Neutrophil (primary cell): Measurements from ENCODE around the gene ACTL9.
"Not testable (repeated sequence)": the region's sequence is repeated elsewhere in the genome, so short reads cannot be mapped to it uniquely, and the experiment has no call there.

Experiments
- H3K27ac ChIP-seq: fragments of 200-600 bp; sonication (generic); 2 replicates; pipeline ENCODE4 v1.5.1; 2016; ENCODE audit warnings: mild to moderate bottlenecking, moderate library complexity
- H3K27me3 ChIP-seq: fragments of 200-600 bp; sonication (generic); 2 replicates; pipeline ENCODE4 v1.6.0; 2016; ENCODE audit warnings: mild to moderate bottlenecking
- H3K36me3 ChIP-seq: fragments of 200-600 bp; sonication (generic); 2 replicates; pipeline ENCODE4 v1.5.1; 2017
- H3K4me1 ChIP-seq, 2 experiments: fragments of 200-600 bp in 1 of 2; sonication (generic) in 1 of 2; 1 replicate in 1 of 2; 2 replicates in 1 of 2; pipeline versions ENCODE4 v1.5.1 to v1.6.1; 2013 to 2016; ENCODE audit warnings: low read depth in 1 of 2, low read length in 1 of 2, mild to moderate bottlenecking in 1 of 2, moderate library complexity in 1 of 2; ENCODE audit not compliant: control insufficient read depth in 1 of 2, insufficient read depth in 1 of 2
- H3K4me3 ChIP-seq, 2 experiments: fragments of 200-600 bp in 1 of 2; sonication (generic) in 1 of 2; 1 replicate in 1 of 2; 2 replicates in 1 of 2; pipeline ENCODE4 v1.5.1; 2013 to 2016; ENCODE audit warnings: low read depth in 1 of 2, low read length in 1 of 2, mild to moderate bottlenecking in 1 of 2, moderate library complexity in 1 of 2
- H3K9me3 ChIP-seq: fragments of 200-600 bp; sonication (generic); 2 replicates; pipeline ENCODE4 v1.5.1; 2016
- CTCF ChIP-seq: fragments of 200-600 bp; sonication (generic); IDR thresholded peaks from 2 replicates; pipeline ENCODE4 v1.5.1; 2016; ENCODE audit warnings: antibody characterized with exemption

ACTL9 gene

GRCh38 chr19:8722032-8722431, 23.4 kb upstream of the ACTL9 start:
- H3K27ac ChIP-seq, result no peak overlapping the region
- no peaks in the 10 kb centered on the region for H3K4me1 ChIP-seq
- no peak overlapping the region for H3K4me3 ChIP-seq
- no peaks in the 10 kb centered on the region for H3K36me3 ChIP-seq
- no peak for TF ChIP-seq CTCF
- no peaks in the 10 kb centered on the region for H3K9me3 ChIP-seq
- H3K27me3 ChIP-seq, result peaks cover 11% of the 10 kb centered on the region

GRCh38 chr19:8721334-8721733, 22.7 kb upstream of the ACTL9 start, which contains the start of gene OR2Z1:
TSS of gene OR2Z1 (plus strand) at chr19:8721634. CDS start at chr19:8731029, 9,395 bp downstream.
- TF ChIP-seq CTCF, result no peak
- peaks cover 11% of the 10 kb centered on the region for H3K27me3 ChIP-seq
- no peaks in the 10 kb centered on the region for H3K36me3 ChIP-seq
- no peak within 1 kb of the TSS for H3K27ac ChIP-seq
- H3K4me1 ChIP-seq, result no peaks in the 10 kb centered on the region
- no peak within 1 kb of the TSS for H3K4me3 ChIP-seq
- H3K9me3 ChIP-seq, result no peaks in the 10 kb centered on the region

GRCh38 chr19:8710337-8710736, 11.7 kb upstream of the ACTL9 start:
- H3K27ac ChIP-seq, H3K4me1 ChIP-seq, H3K27me3 ChIP-seq, H3K9me3 ChIP-seq, H3K4me3 ChIP-seq, H3K36me3 ChIP-seq: not testable (repeated sequence)

- H3K4me3 ChIP-seq, result no peak overlapping the region
These were observed 7.1 kb upstream of the ACTL9 start for GRCh38 chr19:8705742-8706141.

GRCh38 chr19:8705304-8705703, 6.7 kb upstream of the ACTL9 start:
- not testable (repeated sequence) for H3K27ac ChIP-seq, H3K9me3 ChIP-seq, H3K4me3 ChIP-seq, H3K4me1 ChIP-seq, H3K36me3 ChIP-seq
- peaks cover 59% of the 10 kb centered on the region for H3K27me3 ChIP-seq

More at GRCh38 chr19:8705742-8706141, 7.1 kb upstream of the ACTL9 start:
- no peaks in the 10 kb centered on the region for H3K36me3 ChIP-seq
- no peaks in the 10 kb centered on the region for H3K4me1 ChIP-seq
- peaks cover 54% of the 10 kb centered on the region for H3K27me3 ChIP-seq
- H3K27ac ChIP-seq, result no peak overlapping the region
- no peak for TF ChIP-seq CTCF
- H3K9me3 ChIP-seq, result no peaks in the 10 kb centered on the region

- Histone ChIP-seq H3K4me1 (no peaks in the 10 kb centered on the region), H3K4me3 (no peak overlapping the region), H3K9me3 (no peaks in the 10 kb centered on the region), H3K36me3 (no peaks in the 10 kb centered on the region), H3K27me3 (peaks cover 80% of the 10 kb centered on the region), H3K27ac (no peak overlapping the region)
- TF ChIP-seq CTCF, result no peak
These were observed 4.6 kb upstream of the ACTL9 start for GRCh38 chr19:8703223-8703622.

GRCh38 chr19:8702350-8702749, 3.8 kb upstream of the ACTL9 start:
- no peaks in the 10 kb centered on the region for H3K9me3 ChIP-seq
- peaks cover 84% of the 10 kb centered on the region for H3K27me3 ChIP-seq
- H3K27ac ChIP-seq, result no peak overlapping the region
- no peak for TF ChIP-seq CTCF
- no peaks in the 10 kb centered on the region for H3K4me1 ChIP-seq
- no peak overlapping the region for H3K4me3 ChIP-seq
- H3K36me3 ChIP-seq, result no peaks in the 10 kb centered on the region
